COLO668 (cell line): ENCODE results near the gene S100A1.

Experiments used
- DNase-seq: peaks from one replicate; lab custom pipeline; 2025; ENCODE audit not compliant: unreplicated experiment; lab: John Stamatoyannopoulos, UW

S100A1 gene

DNA sequence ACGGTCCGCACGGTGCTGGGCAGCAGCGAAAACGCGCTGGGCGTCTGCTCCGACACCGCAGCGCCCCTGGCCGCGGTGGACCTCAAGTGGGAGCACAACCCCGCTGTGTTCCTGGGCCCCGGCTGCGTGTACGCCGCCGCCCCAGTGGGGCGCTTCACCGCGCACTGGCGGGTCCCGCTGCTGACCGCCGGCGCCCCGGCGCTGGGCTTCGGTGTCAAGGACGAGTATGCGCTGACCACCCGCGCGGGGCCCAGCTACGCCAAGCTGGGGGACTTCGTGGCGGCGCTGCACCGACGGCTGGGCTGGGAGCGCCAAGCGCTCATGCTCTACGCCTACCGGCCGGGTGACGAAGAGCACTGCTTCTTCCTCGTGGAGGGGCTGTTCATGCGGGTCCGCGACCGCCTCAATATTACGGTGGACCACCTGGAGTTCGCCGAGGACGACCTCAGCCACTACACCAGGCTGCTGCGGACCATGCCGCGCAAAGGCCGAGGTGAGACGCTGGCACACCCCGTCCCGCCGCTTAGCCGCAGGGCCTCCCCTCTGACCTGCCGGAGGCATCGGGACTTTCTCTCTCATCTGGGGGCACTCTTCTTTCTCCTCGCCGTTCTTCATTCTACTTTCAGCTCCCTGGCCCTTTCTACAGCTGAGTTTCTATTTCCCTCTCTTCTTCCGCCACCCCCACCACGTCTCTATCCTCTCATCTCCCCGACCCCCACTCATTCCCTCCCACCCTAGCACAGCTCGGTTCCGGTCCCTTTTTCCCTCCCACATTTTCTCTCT lies 51.3 kb downstream of the S100A1 start:
- DNase-seq: peak; percentile 50

DNA sequence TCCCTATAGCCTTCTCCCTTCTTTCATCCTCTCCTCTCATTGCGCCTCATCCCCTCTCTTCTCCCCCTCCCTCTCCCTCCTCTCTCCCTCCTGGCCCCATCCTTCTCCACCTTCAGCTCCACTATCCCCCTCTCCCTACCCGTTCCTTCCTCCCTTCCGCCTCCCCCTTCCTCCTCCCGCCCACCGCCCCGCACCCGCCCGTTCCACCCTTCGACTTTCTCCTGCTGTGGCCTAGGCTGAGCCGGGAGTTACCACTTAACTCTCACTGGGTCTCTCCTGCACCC lies 51.8 kb downstream of the S100A1 start:
- no peak for DNase-seq
